GM21360 (cell line): Measurements from ENCODE around the gene CDC42EP4.
"Not testable (repeated sequence)": the region's sequence is repeated elsewhere in the genome, so short reads cannot be mapped to it uniquely, and the experiment has no call there.

Experiments used
- ATAC-seq: cut with Tn5 transposase; IDR thresholded peaks from one replicate; pipeline ENCODE4 v1.9.1; 2021; ENCODE audit warnings: mild to moderate bottlenecking, moderate library complexity; ENCODE audit not compliant: unreplicated experiment

Gene CDC42EP4

DNA sequence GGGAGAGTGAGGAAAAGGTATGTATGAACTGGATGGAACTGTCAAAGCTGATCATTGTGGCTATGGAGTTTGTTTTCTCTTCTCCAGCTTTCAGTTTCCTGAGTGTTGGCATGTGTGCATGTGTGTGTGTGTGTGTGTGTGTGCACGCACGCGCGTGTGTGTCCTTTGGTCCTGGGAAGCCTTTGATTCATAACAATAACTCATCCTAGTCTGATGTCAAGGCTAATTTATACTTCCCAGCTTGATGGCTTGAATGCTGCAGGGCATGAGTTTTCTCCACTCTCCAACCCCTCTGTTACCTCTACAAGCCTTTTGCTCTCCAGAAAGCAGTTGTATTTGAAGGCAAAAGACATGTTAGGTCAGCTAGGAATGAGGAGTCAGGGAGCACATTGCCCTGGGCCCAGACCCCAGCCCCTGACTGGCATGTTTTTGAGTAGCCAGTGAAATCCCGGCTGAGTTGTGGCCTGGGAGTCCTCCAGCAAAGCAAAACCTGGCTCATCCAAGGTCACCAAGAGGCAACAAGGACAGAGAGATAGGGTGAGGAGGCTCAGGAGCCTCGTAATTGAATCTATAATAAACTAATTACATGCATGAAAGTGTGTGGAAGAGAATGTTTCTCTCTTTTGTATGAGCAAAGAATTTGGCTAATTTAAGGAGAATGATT is 8.9 kb upstream of the CDC42EP4 start:
- no peak for ATAC-seq

DNA sequence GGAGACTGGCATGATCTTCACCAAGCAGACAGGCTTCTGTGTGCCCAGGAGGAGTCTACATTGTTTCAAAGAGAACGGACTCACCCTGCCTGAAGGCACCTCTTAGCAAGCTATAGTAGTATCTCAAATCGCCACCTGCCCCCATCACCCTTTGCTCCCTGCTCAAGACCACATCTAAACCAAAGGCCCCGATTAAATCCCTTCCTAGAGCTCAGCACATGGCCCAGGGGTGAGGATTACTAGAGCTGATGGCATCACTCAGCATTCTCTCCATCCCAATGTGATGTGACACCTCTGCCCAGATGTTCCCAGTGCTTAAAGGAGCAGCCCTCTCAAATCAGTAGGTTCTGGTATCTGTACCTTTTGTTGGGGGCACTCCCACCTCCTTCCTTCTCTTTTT is 8.0 kb upstream of the CDC42EP4 start:
- no peak for ATAC-seq

DNA sequence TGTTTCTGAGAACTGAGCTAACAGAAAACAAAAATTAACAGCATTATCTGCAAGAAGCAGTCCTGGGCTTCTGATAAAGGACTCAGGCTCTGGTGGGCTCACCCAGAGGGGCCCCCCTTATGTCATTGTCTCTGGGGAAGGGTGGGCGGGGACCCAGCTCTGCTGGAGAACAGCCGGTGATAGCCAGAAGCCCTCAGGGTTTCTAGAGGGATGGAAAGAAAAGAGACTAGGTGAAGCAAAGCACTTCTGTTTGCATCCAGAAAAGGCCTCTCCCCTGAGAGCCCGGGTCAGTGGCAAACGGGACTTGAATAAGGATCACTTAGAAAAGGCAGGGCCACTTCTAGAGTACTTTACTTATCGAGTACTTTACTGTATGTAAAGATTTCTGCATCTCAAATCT is 7.0 kb upstream of the CDC42EP4 start:
- ATAC-seq: no peak

DNA sequence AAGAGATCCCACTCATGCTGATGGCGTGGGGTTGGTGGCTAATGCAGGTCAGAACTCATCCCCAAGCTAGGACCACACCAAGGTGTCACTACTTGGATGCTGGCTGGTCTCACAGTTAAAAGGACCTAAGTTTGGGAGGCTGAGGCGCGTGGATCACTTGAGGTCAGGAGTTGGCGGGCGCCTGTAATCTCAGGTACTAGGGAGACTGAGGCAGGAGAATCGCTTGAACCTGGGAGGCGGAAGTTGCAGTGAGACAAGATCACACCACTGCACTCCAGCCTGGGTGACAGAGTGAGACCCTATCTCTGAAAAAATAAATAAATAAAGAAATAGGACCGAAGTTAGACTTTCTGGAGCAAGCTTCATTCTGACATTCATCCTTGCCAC is 6.6 kb upstream of the CDC42EP4 start:
- no peak for ATAC-seq

DNA sequence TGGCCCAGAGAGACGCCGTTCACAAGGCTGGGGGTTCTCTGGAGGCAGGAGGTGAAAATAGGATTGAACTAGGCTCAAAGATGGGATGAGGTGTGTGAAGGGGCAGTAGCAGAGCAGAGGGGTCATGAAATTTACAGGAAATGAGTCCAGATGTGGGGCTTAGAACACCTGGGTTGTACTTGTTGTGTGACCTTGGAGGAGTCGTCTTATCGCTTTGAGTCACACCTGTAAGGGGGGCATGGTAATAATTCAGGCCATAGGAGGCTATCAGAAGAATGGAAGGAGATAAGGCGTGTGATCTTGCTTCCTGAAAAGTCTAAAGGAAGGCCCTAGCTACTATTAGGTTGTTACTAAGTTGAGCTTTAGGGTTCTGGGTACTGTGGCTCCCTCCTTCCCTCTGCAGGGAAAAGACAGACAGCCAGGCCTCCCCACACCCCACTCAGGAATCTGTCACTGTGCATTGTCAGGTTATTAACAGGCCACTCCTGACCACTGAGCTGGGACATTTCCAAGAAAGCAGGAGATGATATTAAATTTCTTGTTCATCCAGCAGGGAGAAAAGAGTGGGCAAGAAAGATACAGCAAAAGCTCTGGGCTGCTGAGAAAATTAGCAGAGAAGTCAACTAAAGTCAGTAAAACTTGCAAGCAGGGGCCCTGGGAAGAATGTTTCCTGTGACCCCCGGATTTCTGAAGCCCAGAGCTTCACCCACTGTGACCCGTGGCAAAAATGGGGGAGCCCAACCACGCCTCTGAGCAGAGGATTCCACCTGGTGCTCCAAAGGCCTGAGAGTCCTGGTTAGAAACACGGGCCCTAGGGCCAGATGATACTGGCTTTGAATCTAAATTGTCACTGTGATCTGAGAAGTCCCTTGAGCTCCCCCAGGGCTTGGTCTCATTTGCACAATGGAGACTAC is 6.0 kb upstream of the CDC42EP4 start:
- no peak for ATAC-seq

DNA sequence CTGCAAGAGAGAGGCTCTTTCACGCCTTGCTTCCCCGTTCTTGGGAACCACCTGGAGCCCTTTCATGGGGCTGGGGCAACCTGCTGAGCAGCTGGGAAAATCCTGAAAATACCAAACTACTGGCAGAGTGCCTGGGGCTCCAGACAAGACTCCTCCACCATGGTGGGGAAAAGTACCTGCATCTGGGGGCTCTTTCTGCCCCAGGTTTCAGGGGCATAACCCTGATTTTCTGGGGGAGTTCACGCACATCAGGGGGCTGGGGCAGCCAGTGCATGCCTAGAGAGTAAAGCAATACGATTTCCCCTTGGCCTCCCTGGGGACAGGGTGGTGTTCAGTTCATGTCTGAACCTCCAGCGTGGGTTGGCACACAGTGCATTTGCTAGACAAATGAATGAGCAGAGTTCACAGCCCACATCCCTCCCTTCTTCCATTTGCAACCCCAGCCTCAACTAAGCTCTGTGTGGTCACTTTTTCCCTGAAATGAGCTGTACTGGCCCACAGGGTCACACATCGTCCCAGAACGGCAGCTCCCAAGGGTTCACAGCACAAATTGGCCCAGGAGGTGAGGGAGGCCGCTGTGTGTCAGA is 5.2 kb upstream of the CDC42EP4 start:
- no peak for ATAC-seq

DNA sequence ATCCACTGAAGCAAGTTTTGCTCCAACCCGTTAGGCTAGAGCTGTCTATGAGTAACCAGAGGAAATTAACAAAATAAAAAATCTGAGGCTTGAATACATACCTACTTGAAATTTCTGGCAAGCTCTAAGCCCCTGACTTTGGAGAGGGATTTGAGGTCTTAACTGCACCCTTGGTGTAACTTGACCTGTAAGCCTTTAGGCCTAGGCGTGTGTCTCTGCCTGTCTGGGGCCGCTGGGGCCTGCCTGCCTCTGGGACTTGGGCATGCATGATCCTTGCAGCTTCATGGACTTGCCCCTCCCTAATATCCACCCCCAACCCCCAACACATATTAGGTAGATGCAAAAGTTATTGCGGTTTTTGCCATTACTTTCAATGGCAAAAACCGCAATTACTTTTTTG is 3.7 kb upstream of the CDC42EP4 start:
- no peak for ATAC-seq

DNA sequence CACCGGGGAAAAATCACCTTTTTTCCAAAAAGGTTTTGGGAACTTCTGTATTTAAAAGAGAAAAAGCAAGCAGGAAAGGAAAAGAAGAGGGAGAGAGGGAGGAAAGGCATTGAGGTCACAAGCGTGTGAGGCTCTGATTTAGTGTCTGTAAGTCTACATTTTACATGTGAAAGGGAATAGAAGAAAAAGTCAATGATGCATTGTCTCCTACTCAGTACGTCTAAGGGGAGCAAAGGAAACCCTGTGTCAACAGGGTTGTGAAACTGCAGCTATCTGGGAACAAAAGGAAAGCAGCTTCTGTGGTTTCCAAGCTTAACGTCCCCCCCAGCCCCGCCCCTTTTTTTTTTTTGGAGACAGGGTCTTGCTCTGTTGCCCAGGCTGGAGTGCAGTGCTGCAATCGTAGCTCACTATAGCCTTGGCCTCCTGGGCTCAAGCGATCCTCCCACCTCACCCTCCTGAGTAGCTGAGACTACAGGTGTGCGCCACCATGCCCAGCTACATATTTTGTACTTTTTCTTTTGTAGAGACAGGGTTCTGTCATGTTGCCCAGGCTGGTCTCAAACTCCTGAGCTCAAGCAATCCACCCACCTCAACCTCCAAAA is 1.8 kb upstream of the CDC42EP4 start:
- ATAC-seq: no peak

DNA sequence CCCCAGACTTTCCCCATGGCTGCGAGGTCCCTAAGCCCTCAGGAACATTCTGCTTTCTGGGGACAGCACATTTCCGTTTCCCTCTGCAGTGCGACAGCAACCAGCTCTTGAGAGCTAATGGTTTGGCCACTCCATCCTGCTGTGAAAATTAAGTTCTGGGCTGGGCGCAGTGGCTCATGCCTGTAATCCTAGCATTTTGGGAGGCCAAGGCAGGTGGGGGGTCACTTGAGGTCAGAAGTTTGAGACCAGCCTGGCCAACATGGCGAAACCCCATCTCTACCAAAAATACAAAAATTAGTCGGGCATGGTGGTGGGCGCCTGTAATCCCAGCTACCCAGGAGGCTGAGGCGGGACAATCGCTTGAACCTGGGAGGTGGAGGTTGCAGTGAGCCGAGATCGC is 1.1 kb upstream of the CDC42EP4 start:
- not testable (repeated sequence) for ATAC-seq

DNA sequence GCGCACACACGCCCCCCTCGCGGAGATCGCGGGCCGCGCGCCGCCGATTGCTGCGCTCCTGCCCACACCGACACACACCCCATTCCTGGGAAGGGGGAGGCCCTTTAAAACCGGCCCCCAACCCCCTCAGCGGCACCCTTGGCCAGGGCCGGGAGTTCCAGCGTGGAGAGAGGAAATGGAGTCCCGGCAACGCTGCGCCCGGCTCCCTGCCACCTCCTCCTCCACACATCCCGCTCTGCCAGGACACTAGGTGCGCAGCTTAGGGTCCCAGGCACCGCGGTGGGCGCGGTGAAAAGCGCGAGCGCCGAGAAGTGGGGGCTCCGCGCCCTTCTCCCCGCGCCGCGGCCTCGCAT is 397 bp downstream of the CDC42EP4 start:
- peak; percentile 2 for ATAC-seq

DNA sequence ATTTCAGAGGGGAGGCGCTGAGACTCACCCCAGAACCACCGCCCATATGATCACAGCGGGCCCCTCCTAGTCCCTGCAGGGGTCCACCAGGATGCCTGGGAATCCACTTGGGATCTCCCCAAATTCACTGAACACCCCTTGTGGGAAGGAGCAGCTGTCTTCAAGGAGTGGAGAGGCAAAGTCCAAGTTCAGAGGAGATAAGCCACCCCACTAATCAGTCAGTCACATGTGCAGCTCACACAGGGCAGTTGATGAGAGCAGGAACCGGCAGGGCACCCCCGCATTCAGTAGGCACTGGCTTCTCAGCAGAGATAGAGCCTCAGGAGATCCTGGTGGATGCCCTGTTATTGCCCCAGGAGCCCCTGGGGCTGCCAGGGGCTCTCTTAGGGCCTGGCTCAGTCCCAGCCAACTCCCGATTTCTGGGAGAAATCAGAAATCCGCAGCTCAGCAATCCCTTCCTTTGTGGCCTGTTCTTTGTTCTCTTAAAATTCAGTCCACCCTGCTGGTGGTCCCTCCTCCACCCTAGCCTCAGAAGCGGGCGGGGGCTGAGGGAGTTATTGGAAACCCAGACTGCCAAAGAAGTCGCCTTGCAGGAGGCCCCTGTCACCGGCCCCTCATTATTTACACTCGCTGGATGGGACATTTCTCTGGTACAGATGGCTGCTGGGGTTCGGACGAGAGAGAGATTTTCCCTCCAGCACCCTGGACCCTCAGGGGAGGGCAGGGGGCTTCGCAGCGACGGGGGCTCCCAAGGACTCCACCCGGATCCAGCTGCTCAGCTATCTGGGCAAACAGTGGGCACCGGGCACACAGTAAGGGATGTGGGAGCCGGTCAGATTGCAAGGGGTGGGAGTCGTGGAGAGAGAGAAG is 1.8 kb downstream of the CDC42EP4 start:
- ATAC-seq: no peak

DNA sequence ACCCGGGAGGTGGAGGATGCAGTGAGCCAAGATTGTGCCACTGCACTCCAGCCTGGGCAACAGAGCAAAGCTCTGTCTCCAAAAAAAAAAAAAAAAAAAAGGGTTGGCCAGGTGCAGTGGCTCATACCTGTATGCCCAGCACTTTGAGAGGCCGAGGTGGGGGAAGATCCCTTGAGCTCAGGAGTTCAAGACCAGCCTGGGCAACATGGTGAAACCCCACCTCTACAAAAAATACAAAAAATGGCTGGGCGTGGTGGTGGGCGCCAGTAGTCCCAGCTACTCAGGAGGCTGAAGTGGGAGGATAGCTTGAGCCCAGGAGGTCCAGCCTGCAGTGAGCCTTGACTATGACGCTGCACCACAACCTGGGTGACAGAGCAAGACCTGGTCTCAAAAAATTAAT is 2.8 kb downstream of the CDC42EP4 start:
- ATAC-seq: not testable (repeated sequence)

DNA sequence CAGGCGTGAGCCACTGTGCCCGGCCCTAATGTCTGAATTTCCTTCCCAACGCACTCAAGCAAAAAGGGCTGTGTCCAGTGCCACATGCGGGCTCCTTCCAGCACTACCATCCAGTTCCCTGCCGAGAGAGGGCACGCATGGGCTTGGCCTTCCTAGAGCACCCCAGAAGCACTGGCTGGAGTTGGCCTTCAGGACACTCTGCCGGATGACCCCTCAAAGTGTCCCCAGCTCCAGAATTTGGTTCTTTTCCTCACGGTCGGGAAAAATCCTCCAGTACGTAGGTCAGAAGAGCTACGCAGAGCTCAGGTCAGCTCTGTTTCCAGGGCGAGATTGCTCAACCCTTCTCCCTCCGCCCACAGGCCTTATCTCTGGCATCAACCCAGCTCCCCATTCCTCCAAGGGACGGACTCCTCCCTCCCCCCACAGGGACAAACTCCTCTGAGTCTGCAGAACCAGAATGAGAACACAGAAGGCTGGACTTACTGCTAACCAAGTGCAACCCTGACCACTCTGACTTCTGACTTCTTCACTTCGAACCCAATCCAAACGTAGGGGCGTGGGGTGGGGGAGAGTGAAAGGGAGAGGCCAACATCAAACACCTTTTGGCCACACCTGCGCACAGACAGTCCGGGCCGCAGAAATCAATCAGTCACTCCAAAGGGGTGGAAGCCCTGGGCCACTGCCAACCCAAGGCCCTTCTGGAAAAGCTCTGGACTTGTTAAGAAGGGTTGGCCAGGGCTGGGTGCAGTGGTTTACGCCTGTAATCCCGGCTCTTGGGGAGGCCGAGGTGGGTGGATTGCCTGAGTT is 3.6 kb downstream of the CDC42EP4 start:
- ATAC-seq: no peak

DNA sequence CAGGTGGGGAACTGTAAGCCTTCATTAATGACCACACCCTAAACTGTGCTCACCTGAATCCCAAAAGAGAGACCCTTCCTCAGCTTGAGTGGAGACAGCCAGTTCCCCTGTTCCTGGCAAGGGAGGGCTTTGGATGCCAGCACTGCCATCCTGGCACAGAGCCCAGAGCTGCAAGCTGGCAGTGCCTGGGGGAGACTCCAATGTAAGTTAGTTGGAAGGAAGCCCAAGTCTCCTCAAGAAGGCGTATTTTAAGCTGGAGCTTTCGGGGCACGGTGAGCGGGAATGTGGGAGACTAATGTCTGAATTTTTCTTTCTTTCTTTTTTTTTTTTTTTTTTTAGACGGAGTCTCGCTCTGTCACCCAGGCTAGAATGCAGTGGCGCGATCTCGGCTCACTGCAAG is 4.7 kb downstream of the CDC42EP4 start:
- ATAC-seq: no peak

DNA sequence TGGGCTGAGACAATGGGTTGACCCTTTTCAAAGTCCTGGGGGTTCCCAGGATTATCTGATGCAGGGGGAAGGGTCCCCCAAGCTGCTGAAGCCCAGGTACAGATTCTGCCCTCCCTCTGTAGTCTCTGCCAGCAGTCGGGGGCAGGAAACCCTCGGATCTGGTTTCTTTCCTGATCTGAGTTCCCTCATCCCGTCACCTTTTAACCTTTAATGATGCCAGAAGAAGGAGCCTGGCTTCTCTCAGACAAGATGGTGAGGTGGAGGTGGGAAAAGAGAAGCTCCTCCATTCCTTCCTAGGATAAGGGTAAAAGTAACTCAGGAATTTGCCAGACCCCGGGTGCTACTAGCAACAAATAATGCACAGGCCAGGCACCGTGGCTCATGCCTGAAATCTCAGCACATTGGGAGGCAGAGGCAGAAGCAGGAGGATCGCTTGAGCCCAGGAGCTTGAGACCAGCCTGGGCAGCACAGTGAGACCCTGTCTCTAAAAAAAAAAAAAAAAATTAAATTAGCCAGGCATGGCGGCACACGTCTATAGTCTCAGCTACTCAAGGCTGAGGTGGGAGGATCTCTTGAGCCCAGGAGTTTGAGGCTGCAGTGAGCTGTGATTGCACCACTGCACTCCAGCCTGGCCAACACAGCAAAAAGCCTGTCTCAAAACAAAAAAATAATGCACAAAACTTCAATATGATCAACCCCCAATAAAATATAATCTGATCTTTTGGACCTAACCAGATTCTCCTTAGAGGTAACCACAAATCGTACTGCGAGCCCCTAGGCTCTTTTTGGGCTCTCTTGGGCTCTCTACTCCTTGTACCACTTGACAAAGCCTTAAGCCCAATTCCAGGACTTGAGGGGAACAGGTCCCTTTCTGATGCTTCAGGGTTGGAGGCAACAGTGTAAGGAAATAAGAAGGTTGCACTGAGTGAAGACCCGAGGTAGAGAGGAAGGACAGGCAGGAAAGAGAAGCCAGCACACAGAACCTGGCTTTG is 5.7 kb downstream of the CDC42EP4 start:
- ATAC-seq: no peak

DNA sequence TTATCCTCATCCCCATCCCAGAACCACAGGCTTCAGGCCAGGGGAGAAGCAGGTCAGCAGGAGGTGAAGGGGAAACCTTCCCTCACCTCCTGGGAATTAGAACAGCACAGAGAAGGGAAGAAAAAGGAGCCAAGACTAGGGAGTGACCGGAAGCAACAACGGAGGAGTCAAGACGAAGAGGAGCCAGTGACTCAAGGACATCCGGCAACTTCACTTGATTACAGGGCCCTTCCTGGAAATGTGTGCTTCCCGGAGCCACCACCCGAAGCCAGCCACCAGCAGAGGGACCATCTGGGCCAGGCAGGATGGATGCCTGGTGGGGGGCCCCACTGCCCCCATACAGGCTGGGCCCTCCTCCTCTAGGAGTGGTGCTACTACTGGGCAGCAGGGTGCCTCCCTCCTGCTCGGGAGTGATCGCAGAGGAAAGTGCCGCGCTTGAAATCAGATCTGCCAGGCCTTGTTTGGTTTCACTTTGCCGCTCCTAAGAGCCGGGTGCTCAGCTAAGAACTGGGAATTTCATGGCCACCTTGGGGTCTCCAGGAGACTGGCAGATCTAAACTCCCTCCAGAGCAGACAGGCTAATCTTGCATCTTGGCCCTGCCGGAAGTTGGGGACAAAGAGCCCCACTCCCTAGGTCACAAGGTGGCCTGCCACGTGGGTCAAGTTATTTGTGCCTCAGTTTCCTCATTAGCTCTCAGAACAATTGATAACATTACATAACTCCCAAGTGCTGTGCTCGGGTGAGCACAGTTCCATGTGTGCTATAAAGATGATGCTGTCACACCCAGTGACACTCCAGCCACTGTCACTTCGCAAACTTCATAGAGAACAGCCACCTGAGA is 6.6 kb downstream of the CDC42EP4 start:
- ATAC-seq: no peak

DNA sequence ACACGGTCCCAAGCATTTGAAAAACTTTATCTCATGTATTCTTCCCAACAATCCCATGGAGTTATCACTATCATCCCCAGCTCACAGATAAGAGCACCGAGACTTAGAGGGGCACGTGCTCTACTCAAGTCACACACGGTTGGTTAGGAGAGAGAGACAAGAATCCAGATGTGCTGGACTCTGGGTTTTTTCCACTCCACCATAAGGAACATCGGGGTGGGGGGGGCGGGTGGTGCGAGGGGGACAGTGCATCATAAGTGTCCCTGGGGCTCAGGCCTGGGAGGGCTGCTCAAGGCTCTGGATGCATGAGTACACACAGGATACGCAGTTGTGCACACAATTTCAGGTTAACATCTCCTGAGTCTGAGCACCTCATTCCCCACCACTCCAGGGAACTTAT is 7.4 kb downstream of the CDC42EP4 start:
- no peak for ATAC-seq

DNA sequence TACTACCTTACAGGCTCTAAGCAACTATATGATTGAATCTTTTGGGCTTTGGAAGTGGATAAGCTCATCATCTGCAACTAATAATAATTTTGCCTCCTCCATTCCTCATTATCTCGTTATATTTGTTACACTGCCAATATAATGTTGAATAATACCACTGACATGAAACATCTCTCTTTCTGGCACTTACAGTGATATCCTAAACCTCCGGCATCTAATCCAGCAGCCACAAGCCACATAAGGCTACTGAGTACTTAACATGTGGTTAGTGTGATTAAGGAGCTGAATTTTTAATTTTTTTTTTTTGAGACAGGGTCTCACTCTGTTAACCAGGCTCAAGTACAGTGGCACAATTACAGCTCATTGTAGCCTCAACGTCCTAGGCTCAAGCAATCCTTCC is 9.6 kb downstream of the CDC42EP4 start:
- no peak for ATAC-seq
